Left renal cortex interstitium (tissue), 4 donors: ENCODE results near the gene OSBPL1A. TPM values are rescaled to one million over a fixed set of nuclear protein-coding genes. Genes with fewer than 3 reads are reported as not detected.

Experiments
- DNase-seq, 4 donors: peaks; one replicate each; pipeline ENCODE4 v3.0.0-alpha.2; 2013; ENCODE audit warnings: low read depth in 4 of 4, low spot score in 2 of 4, missing footprints in 1 of 4
- polyA plus RNA-seq, 4 donors: library from polyadenylated mRNA; unstranded; fragments of 120-200 nt; gene quantifications; one replicate each; pipeline ENCODE4 v1.2.1, GENCODE V29; 2013; ENCODE audit not compliant: insufficient read length in 4 of 4

Gene OSBPL1A
- polyA plus RNA-seq, 4 donors, result 46.5 to 56.9 (median 49.7) TPM

DNA sequence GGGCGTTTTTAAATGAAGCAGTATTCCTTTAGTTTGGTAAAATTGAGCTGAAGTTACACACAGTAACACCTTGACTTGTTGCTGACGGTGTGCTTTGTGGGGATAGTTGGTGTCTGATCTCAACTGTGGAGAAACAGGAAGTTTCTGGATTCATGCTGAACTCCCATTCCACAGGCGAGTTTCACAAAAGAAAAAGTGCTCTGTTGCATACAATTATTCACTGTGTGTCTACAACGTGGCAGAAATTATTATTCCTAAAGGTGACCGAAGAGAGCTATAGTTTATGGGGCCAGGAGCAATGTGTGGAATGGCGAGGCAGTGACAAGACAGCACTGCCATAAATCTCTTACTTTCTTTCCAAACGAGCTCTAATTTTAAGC lies 259.2 kb downstream of the OSBPL1A start:
- peak in 1 of 4 donors; percentile 52 for DNase-seq

DNA sequence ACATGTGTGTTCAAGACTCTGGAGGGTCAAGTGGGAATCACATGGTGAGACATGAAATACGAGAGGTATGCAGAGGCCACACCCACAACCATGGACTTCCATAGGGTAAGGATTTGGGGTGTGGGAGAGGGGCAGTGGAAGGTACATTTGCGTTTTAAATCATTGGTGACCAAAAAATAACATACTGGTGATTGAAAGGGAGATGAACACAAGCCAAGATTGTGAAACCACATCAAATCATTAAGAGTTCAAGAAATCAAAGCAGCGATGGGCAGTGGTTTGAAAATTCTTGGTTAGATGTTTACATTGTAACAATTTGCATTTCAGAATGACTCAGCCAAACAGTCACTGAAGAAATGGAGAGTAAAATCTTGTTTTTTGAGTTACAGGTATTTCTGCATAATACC lies 260.7 kb downstream of the OSBPL1A start:
- DNase-seq, result no peak

DNA sequence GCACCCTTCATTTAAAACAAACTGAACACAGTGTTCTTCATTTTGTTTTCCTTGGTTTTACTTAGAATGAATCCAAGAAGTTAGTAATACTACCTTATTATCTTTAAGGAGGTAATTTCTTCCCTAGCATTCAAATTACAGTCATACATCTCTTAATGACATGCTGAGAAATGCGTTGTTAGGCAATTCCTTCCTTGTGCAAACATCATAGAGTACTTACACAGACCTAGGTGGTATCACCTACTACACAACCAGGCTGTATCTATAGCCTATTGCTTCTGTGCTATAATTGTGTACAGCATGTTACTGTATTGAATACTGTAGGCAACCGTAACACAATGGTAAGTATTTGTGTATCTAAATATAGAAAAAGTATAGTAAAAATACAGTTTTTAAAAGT lies 267.1 kb downstream of the OSBPL1A start:
- no peak for DNase-seq

DNA sequence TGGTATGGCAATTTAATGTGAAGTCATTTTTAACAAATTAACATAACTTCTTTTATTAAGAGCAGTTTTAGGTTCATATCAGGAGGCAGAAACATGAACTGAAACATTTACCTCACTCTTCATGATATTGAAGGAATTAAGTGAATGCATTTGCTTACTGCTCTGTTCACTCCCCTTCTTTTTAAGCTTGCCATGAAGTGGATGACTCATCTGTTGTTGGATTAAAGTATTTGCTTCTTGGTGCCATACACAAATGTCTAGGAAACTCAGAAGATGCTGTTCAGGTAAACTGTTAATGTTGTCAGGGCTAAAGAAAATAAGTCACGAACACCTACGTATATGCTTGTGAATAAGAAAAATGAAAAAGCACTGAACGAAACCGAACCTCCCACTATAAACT lies 268.9 kb downstream of the OSBPL1A start:
- DNase-seq, result no peak

DNA sequence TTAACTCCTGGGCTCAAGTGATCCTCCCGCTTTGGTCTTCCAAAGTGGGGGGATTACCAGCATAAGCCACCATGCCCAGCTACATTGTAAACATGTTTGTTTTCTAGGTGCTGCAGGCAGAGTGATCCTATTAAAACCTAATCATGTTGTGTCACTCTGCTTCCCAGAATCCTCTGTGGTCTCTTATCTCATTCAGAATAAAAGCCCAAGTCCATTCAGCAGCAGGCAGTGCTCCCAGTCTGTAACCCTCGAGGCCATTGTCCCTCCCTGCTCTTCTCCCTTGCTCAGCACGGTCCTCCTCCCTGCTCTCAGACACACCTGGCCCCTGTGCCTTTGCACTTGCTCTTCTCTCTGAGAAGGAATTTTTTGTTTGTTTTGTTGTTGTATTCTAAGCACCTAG lies 269.9 kb downstream of the OSBPL1A start:
- no peak for DNase-seq

DNA sequence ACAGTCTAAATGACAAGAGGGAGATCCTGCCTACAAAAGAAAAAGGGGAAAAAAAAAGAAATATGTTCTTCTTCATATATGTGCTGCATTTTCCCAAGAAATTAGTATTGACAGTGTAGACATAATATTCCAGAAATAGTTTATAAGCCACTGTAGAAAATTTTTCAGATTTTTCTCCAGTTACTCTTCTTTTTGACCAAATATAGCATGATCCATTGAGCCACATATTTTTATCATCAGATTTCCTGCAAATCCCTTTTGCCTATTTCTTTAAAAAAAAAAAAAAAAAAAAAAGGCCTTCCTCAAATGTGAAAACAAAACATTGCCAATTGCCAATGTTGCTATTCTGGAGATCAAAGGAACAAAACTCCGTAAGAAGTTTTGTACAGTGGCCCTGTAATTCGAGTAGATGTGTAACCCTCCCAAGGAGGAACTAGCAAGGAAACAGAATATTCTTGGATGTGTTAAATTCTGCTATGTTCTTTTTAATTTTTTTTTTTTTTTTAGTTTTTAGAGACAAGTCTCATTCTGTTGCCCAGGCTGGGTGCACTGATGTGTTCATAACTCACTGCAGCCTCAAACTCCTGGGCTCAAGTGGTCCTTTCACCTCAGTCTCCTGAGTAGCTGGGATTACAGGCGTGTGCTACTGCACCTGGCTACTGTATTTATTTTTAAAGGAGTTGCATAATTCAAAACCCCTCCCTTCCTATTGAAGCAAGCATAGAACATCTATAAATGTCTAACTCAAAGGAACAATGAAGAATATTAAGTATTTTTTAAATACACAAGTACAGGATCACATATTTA lies 271.3 kb downstream of the OSBPL1A start:
- no peak for DNase-seq

DNA sequence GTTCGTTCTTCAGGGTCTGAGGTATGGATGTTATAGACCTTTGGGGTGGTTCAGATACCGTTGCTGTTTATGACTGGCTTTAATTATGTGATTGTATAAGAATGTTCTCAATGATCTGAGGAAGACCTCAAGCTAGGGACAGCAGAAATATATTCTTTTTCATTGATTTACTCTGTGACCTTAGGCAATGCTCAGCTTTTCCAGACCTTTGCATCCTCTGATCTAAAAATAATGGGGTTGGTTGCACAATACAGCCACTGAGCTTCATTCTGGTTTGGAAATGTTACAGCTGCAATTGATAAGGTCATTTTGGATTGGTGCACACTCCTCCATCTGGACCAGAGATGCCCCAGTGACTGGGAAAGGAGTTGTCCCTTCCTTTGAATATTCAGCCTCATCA lies 276.0 kb downstream of the OSBPL1A start:
- DNase-seq, result no peak

DNA sequence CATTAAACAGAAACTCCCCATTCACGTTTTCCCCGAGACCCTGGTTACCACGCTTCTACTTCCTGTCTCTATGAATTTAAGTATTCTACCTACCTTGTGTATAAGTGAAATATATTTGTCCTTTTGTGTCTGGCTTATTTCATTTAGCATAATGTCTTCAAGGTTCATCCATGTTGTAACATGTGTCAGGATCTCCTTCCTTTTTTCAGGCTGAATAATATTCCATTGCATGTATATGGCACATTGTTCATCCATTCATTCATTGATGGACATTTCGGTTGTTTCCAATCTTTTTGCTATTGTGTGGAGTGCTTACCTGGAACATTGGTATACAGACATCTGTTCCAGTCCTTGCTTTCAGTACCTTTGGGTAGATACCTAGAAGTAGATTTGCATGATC lies 276.9 kb downstream of the OSBPL1A start:
- DNase-seq, result no peak

DNA sequence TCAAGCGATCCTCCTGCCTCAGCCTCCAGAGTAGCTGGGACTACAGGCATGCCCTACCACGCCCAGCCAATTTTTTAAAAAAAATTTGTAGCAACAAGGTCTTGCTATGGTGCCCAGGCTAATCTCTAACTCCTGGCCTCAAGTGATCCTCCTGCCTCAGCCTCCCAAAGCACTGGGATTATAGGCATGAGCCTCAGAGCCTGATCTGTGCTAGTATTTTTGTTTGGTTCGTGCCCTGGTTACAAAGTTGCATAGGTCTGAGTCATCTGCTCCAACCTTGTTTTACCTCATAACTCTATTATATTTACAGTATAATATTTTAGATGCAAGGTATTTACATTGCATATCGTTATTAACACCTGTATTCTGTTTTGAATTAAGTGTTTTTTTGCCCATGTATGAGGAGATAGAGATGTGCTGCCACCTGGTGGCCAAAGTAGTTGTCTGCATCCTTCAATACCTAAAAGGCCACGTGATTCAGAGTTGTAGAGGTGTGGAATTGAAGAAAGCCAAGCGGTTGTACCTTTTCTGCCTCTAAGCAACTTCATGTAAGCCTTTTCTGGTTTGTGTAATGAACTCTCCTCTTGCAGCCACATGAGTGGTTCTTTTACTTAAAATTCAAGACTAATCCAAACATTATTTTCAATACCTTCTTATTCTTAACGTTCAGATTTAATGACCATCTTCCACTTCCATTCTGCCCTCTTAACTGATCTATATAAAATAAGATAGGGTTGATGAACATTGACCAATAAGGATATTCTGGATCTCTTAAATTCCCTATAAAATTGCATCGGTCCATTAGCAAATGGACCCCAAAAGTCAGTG lies 278.7 kb downstream of the OSBPL1A start:
- DNase-seq, result peak; percentile 34 to 62 (median 46)

DNA sequence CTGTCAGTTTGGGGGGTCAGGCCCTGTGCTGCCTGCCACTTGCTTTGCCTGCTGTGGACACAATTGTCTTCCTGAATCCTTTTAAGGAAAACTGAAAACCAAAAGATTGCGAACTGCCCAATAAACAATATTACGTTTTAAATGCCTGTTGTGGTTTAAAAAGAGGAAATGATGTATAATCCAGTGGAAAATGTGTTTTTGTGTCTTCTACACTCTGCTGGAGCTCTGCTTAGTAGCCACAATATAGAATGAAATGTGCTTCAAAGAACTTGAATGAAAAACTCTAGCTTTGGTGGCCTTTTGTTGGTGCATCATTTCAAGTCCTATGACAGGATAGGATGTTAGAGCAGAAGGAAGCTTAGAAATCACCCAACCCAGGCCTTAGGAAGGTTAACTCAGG lies 282.0 kb downstream of the OSBPL1A start:
- DNase-seq, result no peak

DNA sequence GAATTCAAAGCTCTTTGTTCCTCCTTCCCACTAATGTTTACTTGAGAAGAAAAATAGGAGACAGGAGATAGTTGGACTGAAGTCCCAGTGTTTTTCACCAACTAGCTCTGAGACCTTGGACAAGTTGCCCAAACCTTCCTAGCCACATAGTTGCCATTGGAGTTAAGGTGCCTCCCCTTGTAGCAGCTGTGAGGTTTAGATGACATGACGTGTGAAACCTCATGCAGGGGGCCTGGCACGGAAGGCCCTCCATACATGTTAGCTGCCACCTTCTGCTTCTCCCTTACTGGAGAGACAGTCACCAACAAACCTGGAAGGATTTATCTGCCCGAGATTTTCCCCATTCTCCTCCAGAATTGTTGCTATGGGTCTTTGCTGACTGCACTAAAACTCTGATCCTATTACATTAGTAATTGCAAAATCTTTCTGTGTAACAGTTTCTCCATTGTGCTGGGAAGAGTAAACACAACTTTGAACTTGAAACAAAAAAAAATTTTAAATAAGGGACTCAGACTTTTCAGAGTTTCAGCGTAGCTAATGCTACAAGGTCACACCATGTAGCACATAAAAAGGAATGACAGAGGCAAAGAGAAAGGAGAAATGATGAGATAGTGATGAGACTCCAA lies 282.6 kb downstream of the OSBPL1A start:
- no peak for DNase-seq

DNA sequence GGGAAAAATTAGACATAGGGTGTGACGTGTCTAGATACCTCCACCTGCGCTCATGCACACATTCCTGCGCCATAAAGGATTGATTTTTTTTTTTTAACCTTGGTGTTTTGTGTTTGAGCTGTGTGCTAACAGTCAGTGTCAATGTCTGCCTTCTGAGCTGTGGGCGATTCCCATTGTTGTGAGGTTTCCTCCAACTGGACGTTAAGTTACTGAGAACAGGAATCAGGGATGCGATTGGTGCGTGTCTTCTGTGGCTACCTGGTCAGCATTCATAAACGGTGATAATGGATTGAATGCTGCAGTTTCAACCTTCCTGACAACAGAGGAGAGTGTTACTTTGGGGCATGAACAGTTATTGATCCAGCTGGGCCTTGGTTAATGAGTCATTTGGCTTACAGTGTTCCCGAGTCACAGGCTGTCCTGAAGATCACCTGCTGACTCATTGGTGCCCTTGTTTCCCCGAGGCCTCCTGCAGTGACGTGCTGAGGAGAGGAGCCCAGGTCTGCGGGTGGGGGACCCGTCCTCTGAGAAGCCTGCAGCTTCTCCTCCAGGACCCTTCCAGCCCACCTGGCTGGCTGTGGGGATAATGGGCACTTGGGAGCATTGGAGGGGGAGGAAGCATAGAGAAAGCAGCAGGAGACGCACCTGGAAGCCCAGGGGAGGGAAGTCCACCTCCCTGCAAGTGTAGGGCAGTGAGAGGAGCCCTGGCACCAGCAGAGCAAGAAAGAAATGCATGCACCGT lies 284.6 kb downstream of the OSBPL1A start:
- no peak for DNase-seq

DNA sequence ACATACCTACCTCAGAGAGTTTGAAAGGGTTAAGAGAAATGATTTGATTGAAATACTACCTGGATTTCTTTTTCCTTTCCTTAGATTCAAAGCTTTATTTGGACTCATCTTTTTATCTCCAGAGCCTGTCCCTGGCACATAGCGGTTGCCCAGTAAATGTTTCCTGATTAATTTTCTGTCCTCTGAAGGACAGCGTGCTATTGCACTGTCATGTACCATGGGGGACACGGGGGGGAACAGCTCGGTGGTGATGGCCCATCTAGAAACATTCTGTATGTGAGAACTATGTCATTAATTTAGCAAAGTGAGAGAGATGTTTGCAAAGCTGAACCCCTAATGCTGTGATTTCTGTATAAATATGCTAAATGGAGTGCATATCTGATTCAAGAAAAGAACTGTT lies 285.2 kb downstream of the OSBPL1A start:
- DNase-seq, result no peak

Other genes starting within 250 kb of the OSBPL1A start
- 10 to 100 TPM; 45.7 to 76.4 (median 62.4) TPM for gene IMPACT, start 28.8 kb upstream of the OSBPL1A start, polyA plus RNA-seq
- under 1 TPM in 3 of 4 donors, not detected in 1; 0.08 to 0.33 (median 0.22) TPM for gene HRH4, start 62.8 kb upstream of the OSBPL1A start, polyA plus RNA-seq